ENCODE results near the gene ABLIM1. TPM values are rescaled to one million over a fixed set of nuclear protein-coding genes. Genes with fewer than 3 reads are reported as not detected.

Gene ABLIM1
- total RNA-seq, 1 experiment from 2014 or later, result 62.1 TPM

- no peaks in the 10 kb centered on the region for H3K4me1 Mint-ChIP-seq
- ChIA-PET CTCF (no interaction called here), POLR2A (no interaction called here)
- TF ChIP-seq ESRRA (CRISPR knock-in tag; IDR thresholded peaks at IDR 0.05; ENCODE audit: borderline replicate concordance) (no peak), ETV6 (CRISPR knock-in tag; IDR thresholded peaks at IDR 0.05) (no peak)
- TF ChIP-seq, protein P1, sequence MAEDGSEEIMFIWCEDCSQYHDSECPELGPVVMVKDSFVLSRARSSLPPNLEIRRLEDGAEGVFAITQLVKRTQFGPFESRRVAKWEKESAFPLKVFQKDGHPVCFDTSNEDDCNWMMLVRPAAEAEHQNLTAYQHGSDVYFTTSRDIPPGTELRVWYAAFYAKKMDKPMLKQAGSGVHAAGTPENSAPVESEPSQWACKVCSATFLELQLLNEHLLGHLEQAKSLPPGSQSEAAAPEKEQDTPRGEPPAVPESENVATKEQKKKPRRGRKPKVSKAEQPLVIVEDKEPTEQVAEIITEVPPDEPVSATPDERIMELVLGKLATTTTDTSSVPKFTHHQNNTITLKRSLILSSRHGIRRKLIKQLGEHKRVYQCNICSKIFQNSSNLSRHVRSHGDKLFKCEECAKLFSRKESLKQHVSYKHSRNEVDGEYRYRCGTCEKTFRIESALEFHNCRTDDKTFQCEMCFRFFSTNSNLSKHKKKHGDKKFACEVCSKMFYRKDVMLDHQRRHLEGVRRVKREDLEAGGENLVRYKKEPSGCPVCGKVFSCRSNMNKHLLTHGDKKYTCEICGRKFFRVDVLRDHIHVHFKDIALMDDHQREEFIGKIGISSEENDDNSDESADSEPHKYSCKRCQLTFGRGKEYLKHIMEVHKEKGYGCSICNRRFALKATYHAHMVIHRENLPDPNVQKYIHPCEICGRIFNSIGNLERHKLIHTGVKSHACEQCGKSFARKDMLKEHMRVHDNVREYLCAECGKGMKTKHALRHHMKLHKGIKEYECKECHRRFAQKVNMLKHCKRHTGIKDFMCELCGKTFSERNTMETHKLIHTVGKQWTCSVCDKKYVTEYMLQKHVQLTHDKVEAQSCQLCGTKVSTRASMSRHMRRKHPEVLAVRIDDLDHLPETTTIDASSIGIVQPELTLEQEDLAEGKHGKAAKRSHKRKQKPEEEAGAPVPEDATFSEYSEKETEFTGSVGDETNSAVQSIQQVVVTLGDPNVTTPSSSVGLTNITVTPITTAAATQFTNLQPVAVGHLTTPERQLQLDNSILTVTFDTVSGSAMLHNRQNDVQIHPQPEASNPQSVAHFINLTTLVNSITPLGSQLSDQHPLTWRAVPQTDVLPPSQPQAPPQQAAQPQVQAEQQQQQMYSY (CRISPR knock-in tag; IDR thresholded peaks at IDR 0.05), result no peak
- no peak for DNase-seq (ENCODE audit: low spot score)
- 0 out of 2 replicates have a peak, but pooled peaks cover 7% of the 10 kb centered on the region for H3K36me3 Mint-ChIP-seq
- no peak overlapping the region for H3K4me3 Mint-ChIP-seq
- peaks cover 14% of the 10 kb centered on the region for H3K9me3 Mint-ChIP-seq
- H3K27me3 Mint-ChIP-seq (ENCODE audit: low read depth), result no peaks in the 10 kb centered on the region
- no peak overlapping the region for H3K27ac Mint-ChIP-seq
- ATAC-seq, result no peak
These were observed 11.6 kb upstream of the ABLIM1 start for GRCh38 chr10:114669648-114670047.

DNA sequence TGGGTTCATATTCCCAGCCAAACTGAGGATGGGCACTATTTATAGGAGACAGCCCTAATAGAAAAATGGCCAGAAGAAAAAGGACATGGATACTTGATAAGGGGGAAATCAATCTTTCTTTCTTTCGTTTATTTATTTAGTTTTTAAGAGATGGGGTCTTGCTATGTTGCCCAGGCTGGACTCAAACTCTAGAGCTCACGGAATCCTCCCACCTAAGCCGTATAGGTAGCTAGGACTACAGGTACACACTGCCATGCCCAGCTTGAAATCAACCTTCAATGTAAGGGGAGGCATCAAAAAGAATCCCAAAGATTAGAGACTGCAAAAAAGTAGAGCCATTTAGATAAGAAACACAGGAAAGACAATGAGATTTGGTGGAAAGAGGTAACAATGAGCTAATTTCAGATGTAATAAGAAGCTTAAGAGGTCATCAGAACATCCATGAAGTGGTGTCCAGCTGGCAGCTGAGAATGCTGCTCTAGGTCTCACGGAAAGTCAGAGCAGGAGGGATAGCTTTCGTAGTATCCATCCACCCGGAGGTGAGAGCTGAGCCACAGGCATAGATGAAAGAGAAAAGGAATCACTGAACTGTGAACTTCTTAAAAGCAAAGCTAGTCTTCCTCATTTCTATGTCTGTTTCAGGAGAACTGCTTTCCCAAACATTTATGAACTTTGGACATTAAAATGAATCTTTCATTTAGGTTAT is 10.5 kb upstream of the ABLIM1 start:
- peaks cover 7% of the 10 kb centered on the region for H3K4me1 Mint-ChIP-seq
- 0 out of 2 replicates have a peak, but pooled peaks cover 7% of the 10 kb centered on the region for H3K36me3 Mint-ChIP-seq
- no peak for TF ChIP-seq FOXJ3 (CRISPR knock-in tag; IDR thresholded peaks at IDR 0.05; ENCODE audit: borderline replicate concordance)
- no peak for TF ChIP-seq JAZF1 (CRISPR knock-in tag; IDR thresholded peaks at IDR 0.05)
- no peak for TF ChIP-seq NFYB (CRISPR knock-in tag; conservative IDR thresholded peaks at IDR 0.05; ENCODE audit: low read depth)
- no peak for TF ChIP-seq CBFB (CRISPR knock-in tag; IDR thresholded peaks at IDR 0.05; ENCODE audit: low read depth)
- no peak for TF ChIP-seq SP1 (CRISPR knock-in tag; conservative IDR thresholded peaks at IDR 0.05)
- no peak for TF ChIP-seq ATF6 (CRISPR knock-in tag; IDR thresholded peaks at IDR 0.05)
- TF ChIP-seq ZNF121 (CRISPR knock-in tag; IDR thresholded peaks at IDR 0.05), result 0 out of 2 replicates have a peak, but pooled peaks have one; percentile 35
- no peak for TF ChIP-seq GABPB1 (CRISPR knock-in tag; IDR thresholded peaks at IDR 0.05)
- ChIA-PET POLR2A (no interaction called here), CTCF (no interaction called here)
- peaks cover 14% of the 10 kb centered on the region for H3K9me3 Mint-ChIP-seq
- no peaks in the 10 kb centered on the region for H3K27me3 Mint-ChIP-seq (ENCODE audit: low read depth)
- no peak for DNase-seq (ENCODE audit: low spot score)
- no peak for ATAC-seq
- no peak overlapping the region for H3K27ac Mint-ChIP-seq
- H3K4me3 Mint-ChIP-seq, result no peak overlapping the region

DNA sequence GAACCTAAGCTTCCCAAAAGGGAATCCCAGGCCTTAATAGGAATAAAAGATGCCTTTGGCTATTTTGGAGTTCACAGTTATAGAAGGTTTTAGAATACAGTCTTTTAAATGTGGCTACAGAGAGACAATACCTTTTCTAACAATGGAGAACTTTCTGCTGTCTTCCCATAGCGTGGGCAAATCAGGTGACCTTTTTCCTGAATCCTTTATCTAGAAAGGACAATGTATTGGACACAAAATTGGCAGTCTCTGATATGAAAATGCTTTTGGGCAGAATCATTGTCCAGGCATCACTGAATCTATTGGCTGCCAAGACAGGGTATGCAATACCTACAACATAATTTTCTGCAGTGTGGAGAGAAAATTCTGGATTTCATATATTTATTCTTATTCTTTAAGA is 7.8 kb upstream of the ABLIM1 start:
- ChIA-PET POLR2A (no interaction called here), CTCF (no interaction called here)
- Mint-ChIP-seq H3K4me3 (no peak overlapping the region), H3K4me1 (peaks cover 20% of the 10 kb centered on the region), H3K27ac (no peak overlapping the region), H3K27me3 (ENCODE audit: low read depth) (no peaks in the 10 kb centered on the region), H3K36me3 (0 out of 2 replicates have a peak, but pooled peaks cover 7% of the 10 kb centered on the region), H3K9me3 (peaks cover 14% of the 10 kb centered on the region)
- no peak for ATAC-seq
- DNase-seq (ENCODE audit: low spot score), result no peak
- TF ChIP-seq ZNF121 (CRISPR knock-in tag; IDR thresholded peaks at IDR 0.05) (no peak), ZNF423 (CRISPR knock-in tag; IDR thresholded peaks at IDR 0.05) (no peak), CREM (CRISPR knock-in tag; IDR thresholded peaks at IDR 0.05) (no peak), ZNF671 (CRISPR knock-in tag; IDR thresholded peaks at IDR 0.05) (no peak), ESRRA (CRISPR knock-in tag; IDR thresholded peaks at IDR 0.05; ENCODE audit: borderline replicate concordance) (no peak), NFATC4 (CRISPR knock-in tag; IDR thresholded peaks at IDR 0.05) (no peak), GABPB1 (CRISPR knock-in tag; IDR thresholded peaks at IDR 0.05) (no peak), GRHL2 (CRISPR knock-in tag; IDR thresholded peaks at IDR 0.05; ENCODE audit: insufficient replicate concordance, severe bottlenecking) (no peak)
- TF ChIP-seq, protein P2, sequence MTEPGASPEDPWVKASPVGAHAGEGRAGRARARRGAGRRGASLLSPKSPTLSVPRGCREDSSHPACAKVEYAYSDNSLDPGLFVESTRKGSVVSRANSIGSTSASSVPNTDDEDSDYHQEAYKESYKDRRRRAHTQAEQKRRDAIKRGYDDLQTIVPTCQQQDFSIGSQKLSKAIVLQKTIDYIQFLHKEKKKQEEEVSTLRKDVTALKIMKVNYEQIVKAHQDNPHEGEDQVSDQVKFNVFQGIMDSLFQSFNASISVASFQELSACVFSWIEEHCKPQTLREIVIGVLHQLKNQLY (CRISPR knock-in tag; IDR thresholded peaks at IDR 0.05), result no peak
- TF ChIP-seq, protein P3, sequence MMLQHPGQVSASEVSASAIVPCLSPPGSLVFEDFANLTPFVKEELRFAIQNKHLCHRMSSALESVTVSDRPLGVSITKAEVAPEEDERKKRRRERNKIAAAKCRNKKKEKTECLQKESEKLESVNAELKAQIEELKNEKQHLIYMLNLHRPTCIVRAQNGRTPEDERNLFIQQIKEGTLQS (CRISPR knock-in tag; conservative IDR thresholded peaks at IDR 0.05), result no peak
